Measurements from ENCODE around the gene WWTR1.

The WWTR1 gene

GRCh38 chr3:149657926-149658743 is at the start of gene WWTR1:
WWTR1 (minus strand) TSS chr3:149658025; CDS start chr3:149657306, 719 bp downstream.
- H3K4me3 ChIP-seq (ENCODE audit: low read depth, low read length) = peak within 1 kb of the TSS; percentile 78

- H3K4me3 ChIP-seq (ENCODE audit: low read depth, low read length) = no peak overlapping the region
Measured at GRCh38 chr3:149706905-149707304, 49.1 kb upstream of the WWTR1 start.

GRCh38 chr3:149705416-149705815 is 47.6 kb upstream of the WWTR1 start:
- H3K4me3 ChIP-seq (ENCODE audit: low read depth, low read length) = no peak overlapping the region

- no peak overlapping the region for H3K4me3 ChIP-seq (ENCODE audit: low read depth, low read length)
Measured at GRCh38 chr3:149703466-149703865, 45.6 kb upstream of the WWTR1 start.

- no peak overlapping the region for H3K4me3 ChIP-seq (ENCODE audit: low read depth, low read length)
Measured at GRCh38 chr3:149702691-149703441, 45.0 kb upstream of the WWTR1 start.

GRCh38 chr3:149701977-149702350 is 44.1 kb upstream of the WWTR1 start:
- no peak overlapping the region for H3K4me3 ChIP-seq (ENCODE audit: low read depth, low read length)

GRCh38 chr3:149701206-149701976 is 43.6 kb upstream of the WWTR1 start:
- no peak overlapping the region for H3K4me3 ChIP-seq (ENCODE audit: low read depth, low read length)

GRCh38 chr3:149688122-149688757 is 30.4 kb upstream of the WWTR1 start:
- H3K4me3 ChIP-seq (ENCODE audit: low read depth, low read length) = no peak overlapping the region

- no peak overlapping the region for H3K4me3 ChIP-seq (ENCODE audit: low read depth, low read length)
Measured at GRCh38 chr3:149686996-149687395, 29.2 kb upstream of the WWTR1 start.

- no peak overlapping the region for H3K4me3 ChIP-seq (ENCODE audit: low read depth, low read length)
Measured at GRCh38 chr3:149678351-149678950, 20.6 kb upstream of the WWTR1 start.

GRCh38 chr3:149673393-149673792 is 15.6 kb upstream of the WWTR1 start:
- no peak overlapping the region for H3K4me3 ChIP-seq (ENCODE audit: low read depth, low read length)

- no peak overlapping the region for H3K4me3 ChIP-seq (ENCODE audit: low read depth, low read length)
Measured at GRCh38 chr3:149670742-149671492, 13.1 kb upstream of the WWTR1 start.

- H3K4me3 ChIP-seq (ENCODE audit: low read depth, low read length) = no peak overlapping the region
Measured at GRCh38 chr3:149667576-149667975, 9.8 kb upstream of the WWTR1 start.

GRCh38 chr3:149663966-149664365 is 6.1 kb upstream of the WWTR1 start:
- no peak overlapping the region for H3K4me3 ChIP-seq (ENCODE audit: low read depth, low read length)

- H3K4me3 ChIP-seq (ENCODE audit: low read depth, low read length) = no peak overlapping the region
Measured at GRCh38 chr3:149662240-149662887, 4.5 kb upstream of the WWTR1 start.

- H3K4me3 ChIP-seq (ENCODE audit: low read depth, low read length) = no peak overlapping the region
Measured at GRCh38 chr3:149660462-149660861, 2.6 kb upstream of the WWTR1 start.

- peak overlapping the region; percentile 78 for H3K4me3 ChIP-seq (ENCODE audit: low read depth, low read length)
Measured at GRCh38 chr3:149658744-149659497, 1.1 kb upstream of the WWTR1 start.

GRCh38 chr3:149657321-149657925 is 402 bp downstream of the WWTR1 start:
- H3K4me3 ChIP-seq (ENCODE audit: low read depth, low read length) = peak overlapping the region; percentile 78

Measured in iPS-11a (cell line).